ENCODE measurements around the gene C8G.

DNA sequence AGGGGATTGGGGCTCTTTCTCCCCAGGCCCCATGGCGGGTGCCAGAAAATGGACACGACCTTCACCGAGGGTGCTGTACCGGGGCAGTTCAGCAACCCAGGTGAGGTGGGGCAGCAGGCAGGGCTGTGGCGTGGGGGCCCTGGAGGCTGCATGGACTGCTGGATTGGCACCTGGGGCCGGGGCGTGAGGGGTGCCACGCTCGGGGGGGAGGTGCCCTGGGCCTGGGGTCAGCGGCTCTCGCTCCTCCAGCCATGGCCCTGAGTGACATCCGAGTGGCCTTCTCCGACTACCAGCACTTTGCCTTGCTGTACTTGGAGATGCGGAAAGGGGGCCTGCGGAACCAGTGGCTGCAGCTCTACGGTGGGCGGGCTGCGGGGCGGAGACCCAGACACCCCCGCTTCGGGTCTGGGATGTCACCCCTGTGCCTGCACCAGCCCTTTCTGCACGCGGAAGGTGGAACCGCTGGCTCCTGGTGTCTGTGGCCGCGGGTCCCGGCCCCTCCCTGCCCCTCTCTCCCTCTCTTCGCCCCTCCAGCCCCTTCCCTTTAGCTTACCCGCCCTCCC, 39.5 kb downstream of the C8G start:
- TF ChIP-seq, protein P1, sequence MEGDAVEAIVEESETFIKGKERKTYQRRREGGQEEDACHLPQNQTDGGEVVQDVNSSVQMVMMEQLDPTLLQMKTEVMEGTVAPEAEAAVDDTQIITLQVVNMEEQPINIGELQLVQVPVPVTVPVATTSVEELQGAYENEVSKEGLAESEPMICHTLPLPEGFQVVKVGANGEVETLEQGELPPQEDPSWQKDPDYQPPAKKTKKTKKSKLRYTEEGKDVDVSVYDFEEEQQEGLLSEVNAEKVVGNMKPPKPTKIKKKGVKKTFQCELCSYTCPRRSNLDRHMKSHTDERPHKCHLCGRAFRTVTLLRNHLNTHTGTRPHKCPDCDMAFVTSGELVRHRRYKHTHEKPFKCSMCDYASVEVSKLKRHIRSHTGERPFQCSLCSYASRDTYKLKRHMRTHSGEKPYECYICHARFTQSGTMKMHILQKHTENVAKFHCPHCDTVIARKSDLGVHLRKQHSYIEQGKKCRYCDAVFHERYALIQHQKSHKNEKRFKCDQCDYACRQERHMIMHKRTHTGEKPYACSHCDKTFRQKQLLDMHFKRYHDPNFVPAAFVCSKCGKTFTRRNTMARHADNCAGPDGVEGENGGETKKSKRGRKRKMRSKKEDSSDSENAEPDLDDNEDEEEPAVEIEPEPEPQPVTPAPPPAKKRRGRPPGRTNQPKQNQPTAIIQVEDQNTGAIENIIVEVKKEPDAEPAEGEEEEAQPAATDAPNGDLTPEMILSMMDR (IDR thresholded peaks at IDR 0.05), result no peak
- TF ChIP-seq POLR2AphosphoS5 (IDR thresholded peaks at IDR 0.05) (no peak), POLR2A (IDR thresholded peaks at IDR 0.05) (no peak)

All from prostate gland (tissue), 2 donors.